ENCODE measurements around the gene EME2.

Gene EME2

DNA sequence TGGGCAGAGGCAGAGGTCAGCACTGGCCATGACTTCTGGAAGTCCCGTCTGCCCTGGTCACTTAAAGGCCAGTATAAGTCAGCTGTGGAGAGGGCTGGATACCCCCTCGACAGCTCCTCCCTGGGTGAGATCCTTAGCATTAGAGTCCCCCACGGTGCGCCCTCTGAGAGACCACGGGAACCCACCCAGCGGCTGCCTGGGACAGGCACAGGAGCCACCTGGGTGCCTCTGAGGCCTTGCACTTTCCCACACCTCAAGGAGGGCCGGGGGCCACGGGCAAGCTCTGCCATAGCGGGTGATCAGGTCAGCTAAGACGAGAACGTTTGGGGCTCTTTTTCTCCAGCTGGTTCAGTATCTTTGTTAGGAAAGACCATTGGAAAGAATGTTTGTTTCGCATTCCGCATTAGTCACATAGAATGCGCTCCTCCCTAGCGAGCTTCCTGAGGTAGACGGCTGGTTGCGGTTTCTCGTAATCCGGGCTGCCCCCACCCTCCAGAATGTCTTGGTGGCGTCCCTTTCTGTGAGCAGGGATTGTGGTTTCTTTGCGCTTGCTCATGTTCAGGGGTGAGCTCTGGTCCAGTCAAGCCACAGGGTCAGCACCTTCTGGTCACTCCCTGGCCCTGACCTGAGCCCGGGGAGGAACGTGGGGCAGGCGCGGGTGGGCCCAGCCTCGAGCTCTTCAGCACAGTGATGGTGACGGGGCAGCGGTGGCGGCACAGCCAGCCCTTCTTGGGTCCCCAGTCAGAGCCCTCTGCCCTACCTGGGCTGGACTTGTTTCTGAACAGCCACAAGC is 26.5 kb upstream of the EME2 start:
- no peak for DNase-seq

- DNase-seq, result no peak
Observed at GRCh38 chr16:1746693-1747195, 25.9 kb upstream of the EME2 start.

GRCh38 chr16:1747934-1748333 is 24.7 kb upstream of the EME2 start:
- DNase-seq, result no peak

DNA sequence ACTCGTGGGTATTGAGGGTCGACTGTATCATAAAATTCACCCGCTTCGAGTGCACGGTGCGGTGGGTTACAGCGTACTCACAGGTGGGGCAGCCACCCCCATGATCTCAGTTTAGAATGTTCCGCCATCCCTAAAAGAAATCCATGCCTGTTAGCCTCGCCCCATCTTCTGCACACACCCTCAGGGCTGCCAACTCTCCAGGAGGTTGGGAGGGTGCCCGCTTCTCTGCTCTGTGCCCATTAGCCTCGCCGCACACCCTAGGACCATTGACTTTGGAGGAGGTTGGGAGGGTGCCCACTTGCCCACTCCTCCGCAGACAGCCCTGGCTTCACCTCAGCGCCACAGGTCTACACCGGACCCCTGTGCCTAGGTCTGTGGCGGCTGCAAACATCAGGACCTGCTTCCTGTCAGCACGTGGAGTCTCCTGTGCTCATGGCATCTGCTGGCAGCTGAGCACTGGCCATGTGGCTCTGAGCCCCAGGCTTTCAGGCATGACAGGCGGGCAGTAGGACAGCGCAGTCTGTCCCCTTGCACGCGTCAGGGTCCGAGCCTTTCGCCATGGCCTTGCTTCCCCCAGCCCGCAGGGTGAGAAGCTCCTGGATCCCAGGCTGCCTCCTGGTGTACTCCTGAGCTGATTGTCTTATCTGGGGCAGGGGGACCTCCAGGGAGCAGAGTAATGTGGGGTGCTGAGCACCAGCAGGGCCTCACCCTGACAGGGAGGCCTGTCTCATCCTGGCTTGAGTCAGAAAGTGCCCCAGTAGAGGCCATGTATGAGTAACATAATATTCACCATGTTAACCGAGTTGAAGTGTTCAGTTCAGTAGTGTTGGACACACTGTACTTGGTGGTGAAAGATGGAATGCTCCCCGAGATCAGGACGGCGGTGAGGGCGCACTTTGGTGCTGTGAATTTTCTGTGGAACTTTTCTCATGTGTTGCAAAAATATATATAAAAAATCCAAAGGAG is 23.2 kb upstream of the EME2 start:
- DNase-seq, result no peak

DNA sequence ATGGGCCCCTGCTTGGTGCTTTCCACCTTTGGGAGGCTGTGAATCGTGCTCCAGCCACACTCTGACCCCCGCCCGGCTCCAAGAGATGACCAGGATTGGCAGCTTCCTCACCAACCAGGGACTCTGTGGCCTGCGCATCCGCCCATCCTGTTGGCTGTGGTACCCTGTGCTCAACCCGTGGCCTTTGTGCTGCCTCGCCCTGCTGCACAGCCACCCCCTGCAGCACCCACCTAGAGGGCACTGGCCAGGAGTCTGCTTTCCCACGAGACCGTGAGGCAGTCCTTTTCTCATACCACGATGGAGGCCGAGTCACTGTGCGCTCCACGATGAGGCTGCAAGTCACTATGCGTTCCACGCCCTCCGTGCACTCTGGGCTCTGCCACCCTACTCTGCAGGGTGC is 20.7 kb upstream of the EME2 start:
- no peak for DNase-seq

GRCh38 chr16:1752853-1753252 is 19.8 kb upstream of the EME2 start:
- no peak for DNase-seq

DNA sequence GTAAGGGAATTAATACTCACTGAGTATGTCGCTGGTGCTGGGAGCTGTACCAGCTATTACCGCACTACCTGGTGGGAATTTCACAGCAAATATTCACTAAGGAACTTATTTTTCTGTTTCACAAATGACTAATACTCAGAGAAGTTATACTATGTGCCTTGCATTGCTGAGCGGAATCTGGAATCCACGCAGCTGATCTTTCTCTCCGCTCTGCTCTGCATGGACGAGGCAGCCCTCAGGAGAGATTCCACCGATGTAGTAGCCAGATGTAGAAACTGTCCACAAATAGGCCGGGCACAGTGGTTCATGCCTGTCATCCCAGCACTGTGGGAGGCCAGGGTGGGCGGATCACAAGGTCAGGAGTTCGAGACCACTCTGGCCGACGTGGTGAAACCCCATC is 18.4 kb upstream of the EME2 start:
- no peak for DNase-seq

- no peak for DNase-seq
Observed at GRCh38 chr16:1757714-1758461, 14.7 kb upstream of the EME2 start.

DNA sequence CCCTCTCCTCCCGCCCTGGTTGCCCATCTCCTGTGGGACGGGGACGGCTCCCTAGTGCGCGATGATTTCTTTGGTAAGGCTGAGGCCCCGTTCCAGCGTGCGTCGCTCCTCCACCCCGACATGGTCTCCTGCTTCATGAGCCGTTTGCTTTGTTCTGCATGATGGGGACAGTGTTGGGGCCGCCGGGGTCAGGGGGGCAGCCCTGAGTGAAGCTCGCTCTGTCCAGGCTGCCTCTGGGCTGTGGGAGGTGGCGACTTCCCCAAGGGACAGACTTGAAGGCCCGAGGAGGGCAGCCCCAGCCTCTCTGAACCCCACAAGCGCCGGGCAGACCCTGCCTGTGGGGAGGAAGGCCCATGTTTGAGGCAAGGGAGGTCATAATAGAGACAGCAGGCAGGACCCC is 13.7 kb upstream of the EME2 start:
- no peak for DNase-seq

DNA sequence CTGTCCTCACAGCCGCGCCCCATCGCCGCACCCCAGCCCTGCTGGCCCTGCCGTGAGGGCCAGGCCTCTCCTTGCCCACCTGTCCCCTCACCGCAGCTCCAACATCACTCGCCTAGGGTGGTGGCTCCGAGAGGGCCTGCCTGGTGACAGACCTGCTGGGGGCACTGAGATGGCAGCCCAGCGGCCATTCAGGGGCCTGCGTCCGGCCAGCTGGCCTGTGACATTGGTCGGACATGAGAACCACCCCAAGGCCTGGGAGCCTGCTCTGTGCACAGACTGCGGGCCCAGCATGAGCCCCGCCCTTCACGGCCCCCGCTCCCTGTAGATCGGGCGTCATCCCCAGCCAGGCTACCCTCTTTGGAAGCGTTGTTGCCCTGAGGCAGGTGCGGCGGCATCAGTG is 13.1 kb upstream of the EME2 start:
- no peak for DNase-seq

DNA sequence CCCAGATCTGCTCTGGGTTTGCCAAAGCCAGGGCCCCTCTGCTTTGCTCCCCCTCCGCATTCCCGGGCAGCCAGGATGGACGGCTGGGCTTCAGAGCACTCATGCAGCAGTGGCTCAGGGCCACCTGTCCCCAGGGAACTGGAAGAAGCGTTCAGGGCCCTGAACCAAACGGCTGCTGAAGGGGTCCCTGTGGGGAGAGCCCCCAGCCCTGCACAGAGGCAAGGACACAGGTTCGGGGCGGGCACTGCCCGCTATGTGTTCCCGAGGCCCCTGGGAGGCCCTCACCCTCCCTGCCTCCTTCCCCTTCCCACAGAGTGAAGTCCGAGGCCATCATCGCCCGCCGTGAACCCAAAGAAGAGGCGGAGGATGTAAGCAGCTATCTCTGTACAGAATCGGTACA is 11.7 kb upstream of the EME2 start:
- no peak for DNase-seq

- no peak for DNase-seq
Observed at GRCh38 chr16:1761751-1762150, 10.9 kb upstream of the EME2 start.

DNA sequence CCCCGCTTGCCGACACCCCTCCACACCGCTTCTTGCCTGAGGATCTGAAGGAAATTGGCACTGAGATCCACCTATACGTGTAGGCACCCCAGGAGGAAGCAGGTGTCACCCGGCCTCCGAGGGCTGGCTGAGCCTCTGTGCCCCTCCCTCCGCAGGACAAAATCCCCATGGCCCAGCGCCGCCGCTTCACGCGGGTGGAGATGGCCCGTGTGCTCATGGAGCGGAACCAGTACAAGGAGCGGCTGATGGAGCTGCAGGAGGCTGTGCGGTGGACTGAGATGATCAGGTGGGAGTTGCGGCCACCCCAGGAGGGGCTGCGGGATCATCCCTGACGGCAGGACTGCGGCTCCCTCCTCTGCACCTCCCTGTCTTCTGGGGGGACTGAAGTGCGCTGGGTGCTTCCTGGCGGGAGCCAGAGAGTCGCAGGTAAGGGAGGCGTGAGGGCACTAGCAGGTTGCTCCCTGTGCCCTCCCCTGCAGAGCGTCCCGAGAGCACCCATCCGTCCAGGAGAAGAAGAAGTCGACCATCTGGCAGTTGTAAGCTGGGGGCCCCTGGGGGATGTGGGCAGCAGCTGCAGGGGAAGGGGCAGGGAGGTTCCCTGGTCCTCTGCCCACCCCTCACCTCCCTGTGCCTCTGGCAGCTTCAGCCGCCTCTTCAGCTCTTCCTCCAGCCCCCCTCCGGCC is 10.3 kb upstream of the EME2 start:
- no peak for DNase-seq

- no peak for DNase-seq
Observed at GRCh38 chr16:1762879-1763520, 9.6 kb upstream of the EME2 start.

- DNase-seq, result no peak
Observed at GRCh38 chr16:1763521-1764511, 8.8 kb upstream of the EME2 start.

DNA sequence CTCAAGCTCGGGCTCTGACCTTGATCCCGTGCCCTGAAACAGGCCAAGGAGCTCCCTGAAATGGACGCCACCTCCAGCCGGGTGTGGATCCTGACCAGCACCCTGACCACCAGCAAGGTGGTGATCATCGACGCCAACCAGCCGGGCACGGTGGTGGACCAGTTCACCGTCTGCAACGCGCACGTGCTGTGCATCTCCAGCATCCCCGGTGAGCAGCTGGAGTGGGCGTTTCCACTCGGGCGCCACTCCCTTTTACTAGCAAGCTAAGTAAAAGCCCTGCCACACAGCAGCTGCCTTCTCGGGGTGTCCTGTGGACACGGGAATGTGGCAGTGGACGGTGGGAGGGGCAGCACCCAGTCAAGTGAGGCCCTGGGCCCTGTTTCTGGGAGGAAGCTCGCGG is 7.6 kb upstream of the EME2 start:
- no peak for DNase-seq

DNA sequence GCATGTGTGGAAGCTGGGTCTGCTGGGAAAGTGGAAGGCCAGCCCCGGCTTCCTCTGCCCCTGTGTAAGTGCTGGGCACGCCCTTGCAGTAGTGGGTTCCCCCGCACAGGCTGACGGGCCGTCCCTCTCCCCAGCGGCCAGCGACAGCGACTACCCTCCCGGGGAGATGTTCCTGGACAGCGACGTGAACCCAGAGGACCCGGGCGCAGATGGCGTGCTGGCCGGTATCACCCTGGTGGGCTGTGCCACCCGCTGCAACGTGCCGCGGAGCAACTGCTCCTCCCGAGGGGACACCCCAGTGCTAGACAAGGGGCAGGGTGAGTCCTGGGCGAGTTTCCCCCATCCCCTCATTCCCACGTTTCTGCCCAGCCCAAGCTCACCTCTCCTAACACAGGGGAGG is 6.8 kb upstream of the EME2 start:
- no peak for DNase-seq

- no peak for DNase-seq
Observed at GRCh38 chr16:1766231-1766630, 6.4 kb upstream of the EME2 start.

DNA sequence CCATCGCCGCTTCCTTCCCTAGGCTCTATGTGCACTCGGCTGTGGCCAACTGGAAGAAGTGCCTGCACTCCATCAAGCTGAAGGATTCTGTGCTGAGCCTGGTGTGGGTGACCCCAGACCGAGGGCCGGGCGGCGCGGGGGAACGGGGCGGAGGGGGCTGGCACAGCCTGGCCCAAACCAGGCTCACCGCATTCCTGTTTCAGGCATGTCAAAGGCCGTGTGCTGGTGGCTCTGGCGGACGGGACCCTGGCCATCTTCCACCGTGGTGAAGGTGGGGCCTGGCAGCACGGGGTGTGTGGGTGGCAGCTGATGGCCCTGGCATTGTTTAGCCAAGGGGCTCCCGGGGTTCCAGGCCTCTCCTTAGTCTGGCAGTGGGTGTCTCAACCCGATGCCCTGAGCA is 5.9 kb upstream of the EME2 start:
- no peak for DNase-seq

Data from inflammatory macrophage (primary cell).